NCI-H128 (cell line): Measurements from ENCODE around the gene DDIT3.
"Not testable (repeated sequence)": the region's sequence is repeated elsewhere in the genome, so short reads cannot be mapped to it uniquely, and the experiment has no call there.

ENCODE experiments used
- DNase-seq: peaks from one replicate; lab custom pipeline; 2025; ENCODE audit not compliant: unreplicated experiment; lab: John Stamatoyannopoulos, UW

Gene DDIT3

DNA sequence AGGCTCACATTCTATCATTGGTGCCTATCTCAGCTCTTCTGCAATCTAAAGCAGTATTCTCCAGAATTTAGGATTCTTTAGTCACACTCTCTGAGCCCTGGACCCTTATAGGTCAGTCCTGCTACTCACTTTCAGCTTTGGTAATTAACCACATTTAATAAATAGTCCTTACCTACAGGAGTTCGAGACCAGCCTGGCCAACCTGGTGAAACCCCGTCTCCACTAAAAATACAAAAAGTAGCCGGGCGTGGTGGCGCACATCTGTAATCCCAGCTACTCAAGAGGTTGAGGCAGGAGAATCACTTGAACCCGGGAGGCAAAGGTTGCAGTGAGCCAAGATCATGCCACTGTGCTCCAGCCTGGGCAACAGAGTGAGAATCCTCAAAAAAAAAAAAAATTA lies 6.6 kb downstream of the DDIT3 start:
- not testable (repeated sequence) for DNase-seq

DNA sequence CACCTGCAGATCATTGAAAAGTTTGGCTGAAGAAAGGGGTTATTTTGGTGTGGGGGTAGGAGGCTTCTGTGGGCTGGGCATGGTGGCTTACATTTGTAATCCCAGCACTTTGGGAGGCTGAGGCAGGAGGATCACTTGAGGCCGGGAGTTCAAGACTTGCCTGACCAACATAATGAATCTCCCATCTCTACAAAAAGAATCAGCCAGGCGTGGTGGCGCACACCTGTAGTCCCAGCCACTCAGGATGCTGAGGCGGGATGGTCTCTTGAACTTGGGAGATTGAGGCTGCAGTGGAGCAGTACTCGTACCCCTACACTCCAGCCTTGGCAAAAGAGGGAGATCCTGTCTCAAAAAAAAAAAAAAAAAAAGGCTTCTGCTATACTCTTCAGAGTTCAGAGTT lies 7.0 kb downstream of the DDIT3 start:
- DNase-seq, result no peak

DNA sequence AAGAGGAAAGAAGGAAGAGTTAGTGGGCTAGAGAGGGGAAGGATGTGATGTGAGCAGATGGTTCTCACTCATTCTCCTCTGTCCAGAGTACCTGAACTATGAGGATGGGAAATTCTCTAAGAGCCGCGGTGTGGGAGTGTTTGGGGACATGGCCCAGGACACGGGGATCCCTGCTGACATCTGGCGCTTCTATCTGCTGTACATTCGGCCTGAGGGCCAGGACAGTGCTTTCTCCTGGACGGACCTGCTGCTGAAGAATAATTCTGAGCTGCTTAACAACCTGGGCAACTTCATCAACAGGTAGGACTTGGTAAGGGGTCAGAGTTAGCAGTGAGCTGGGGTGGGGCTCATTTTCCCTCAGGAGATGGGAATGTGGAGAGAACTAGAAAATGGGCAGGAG lies 7.6 kb downstream of the DDIT3 start:
- DNase-seq, result no peak

DNA sequence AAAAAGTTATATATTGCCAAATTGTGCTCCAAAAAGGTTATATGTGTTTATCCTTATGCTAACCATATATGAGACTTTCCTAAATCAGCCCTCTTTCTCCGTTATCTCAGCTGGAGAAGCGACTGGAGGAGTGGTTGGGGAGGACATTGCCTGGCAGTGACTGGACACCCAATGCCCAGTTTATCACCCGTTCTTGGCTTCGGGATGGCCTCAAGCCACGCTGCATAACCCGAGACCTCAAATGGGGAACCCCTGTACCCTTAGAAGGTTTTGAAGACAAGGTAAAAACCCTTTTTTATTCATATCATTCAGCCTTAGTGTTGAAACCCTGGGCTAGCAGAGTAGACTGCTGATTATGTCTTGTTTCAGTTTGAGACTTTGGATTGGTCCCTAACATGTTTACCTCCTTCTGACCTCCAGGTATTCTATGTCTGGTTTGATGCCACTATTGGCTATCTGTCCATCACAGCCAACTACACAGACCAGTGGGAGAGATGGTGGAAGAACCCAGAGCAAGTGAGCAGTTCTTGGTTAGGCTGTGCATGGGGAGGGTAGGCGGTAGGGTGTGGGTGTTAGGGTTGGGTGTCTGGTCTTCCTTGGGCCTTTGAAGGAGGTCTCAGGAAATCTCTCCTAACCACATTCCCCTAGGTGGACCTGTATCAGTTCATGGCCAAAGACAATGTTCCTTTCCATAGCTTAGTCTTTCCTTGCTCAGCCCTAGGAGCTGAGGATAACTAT lies 8.6 kb downstream of the DDIT3 start:
- DNase-seq, result no peak

DNA sequence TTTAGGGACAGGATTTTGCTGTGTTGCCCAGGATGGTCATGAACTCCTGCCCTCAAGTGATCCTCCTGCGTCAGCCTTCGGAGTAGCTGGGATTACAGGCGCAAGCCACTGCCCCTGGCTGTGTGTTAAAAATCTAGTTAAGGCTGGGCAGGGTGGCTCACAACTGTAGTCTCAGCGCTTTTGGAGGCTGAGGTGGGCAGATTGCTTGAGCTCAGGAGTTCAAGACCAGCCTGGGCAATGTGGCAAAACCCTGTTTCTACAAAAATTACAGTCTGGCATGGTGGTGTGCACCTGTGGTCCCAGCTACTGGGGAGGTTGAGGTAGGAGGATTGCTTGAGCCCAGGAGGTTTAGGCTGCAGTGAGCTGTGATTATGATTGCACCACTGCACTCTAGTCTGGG lies 9.2 kb downstream of the DDIT3 start:
- DNase-seq, result no peak

DNA sequence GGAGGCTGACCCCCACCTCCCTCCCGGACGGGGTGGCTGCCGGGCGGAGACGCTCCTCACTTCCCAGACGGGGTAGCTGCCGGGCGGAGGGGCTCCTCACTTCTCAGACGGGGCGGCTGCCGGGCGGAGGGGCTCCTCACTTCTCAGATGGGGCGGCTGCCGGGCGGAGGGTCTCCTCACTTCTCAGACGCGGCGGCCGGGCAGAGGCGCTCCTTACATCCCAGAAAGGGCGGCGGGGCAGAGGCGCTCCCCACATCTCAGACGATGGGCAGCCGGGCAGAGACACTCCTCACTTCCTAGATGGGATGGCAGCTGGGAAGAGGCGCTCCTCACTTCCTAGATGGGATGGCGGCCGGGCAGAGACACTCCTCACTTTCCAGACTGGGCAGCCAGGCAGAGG lies 12.5 kb downstream of the DDIT3 start:
- DNase-seq, result not testable (repeated sequence)

DNA sequence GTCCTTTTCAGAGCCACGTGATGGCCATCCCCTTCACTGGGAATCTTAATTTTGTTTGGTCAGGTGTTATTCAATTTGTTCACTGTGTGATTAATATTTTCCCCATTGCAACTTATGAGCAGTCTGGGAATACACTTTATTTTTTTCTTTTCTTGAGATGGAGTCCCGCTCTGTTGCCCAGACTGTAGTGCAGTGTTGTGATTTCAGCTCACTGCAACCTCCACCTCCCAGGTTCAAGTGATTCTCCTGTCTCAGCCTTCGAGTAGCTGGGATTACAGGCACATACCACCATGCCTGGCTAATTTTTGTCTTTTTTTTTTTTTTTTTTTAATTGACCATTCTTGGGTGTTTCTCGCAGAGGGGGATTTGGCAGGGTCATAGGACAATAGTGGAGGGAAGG lies 13.8 kb downstream of the DDIT3 start:
- not testable (repeated sequence) for DNase-seq

DNA sequence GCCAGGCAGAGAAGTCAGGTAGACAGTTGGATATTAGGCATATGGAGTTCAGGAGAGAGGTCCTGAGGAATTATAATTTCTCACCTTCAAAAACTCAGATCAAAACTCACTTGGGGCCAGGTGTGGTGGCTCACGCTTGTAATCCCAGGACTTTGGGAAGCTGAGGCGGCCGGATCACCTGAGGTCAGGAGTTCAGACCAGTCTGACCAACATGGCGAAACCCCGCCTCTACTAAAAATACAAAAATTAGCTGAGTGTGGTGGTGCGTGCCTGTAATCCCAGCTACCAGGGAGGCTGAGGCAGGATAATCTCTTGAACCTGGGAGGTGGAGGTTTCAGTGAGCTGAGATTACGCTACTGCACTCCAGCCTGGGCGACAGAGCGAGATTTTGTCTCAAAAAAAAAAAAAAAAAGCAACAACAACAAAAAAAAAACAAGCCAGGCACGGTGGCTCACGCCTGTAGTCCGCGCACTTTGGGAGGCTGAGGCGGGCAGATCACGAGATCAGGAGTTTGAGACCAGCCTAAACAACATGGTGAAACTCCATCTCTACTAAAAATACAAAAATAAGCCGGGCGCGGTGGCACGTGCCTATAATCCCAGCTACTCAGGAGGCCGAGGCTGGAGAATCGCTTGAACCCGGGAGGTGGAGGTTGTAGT lies 17.9 kb downstream of the DDIT3 start:
- DNase-seq, result not testable (repeated sequence)

DNA sequence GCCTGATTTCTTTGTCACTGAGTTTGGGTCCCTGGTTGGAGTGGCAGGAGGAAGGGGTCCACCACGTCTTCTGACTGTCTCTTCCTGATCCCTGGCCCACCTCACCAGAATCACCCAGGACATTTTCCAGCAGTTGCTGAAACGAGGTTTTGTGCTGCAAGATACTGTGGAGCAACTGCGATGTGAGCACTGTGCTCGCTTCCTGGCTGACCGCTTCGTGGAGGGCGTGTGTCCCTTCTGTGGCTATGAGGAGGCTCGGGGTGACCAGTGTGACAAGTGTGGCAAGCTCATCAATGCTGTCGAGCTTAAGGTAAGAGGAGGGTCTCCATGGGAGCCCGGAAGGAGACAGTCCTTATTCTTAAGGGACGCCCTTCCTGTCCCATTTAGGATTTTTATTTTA lies 20.1 kb downstream of the DDIT3 start:
- no peak for DNase-seq

DNA sequence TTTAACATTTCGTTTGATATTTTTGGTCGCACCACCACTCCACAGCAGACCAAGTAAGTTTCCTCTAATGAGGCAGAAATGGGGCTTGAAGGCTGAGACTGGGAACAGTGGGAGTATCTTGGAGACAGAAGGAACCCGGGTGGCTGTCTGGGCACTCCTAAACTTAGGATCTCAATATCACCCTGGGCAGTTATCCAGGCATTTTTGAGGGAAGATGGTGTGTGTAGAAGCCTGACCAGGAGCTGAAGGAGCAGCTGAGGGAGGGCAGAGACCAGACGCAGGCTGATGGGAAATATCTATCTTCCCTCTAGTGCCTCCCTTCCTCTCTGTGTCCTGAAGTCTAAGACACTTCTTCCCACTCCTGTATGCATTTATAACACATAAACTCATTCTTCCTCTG lies 21.7 kb downstream of the DDIT3 start:
- DNase-seq, result no peak

DNA sequence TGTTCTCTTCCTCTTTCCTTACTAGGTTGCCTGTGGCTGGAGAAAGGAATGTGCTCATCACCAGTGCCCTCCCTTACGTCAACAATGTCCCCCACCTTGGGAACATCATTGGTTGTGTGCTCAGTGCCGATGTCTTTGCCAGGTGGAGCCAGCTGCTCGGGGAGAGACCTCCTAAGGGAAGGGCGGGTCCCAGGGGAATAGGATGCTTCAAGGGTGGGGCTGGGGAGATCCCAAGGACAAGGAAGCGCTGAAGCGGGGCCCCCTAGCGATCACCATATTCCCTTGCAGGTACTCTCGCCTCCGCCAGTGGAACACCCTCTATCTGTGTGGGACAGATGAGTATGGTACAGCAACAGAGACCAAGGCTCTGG lies 22.2 kb downstream of the DDIT3 start:
- no peak for DNase-seq

DNA sequence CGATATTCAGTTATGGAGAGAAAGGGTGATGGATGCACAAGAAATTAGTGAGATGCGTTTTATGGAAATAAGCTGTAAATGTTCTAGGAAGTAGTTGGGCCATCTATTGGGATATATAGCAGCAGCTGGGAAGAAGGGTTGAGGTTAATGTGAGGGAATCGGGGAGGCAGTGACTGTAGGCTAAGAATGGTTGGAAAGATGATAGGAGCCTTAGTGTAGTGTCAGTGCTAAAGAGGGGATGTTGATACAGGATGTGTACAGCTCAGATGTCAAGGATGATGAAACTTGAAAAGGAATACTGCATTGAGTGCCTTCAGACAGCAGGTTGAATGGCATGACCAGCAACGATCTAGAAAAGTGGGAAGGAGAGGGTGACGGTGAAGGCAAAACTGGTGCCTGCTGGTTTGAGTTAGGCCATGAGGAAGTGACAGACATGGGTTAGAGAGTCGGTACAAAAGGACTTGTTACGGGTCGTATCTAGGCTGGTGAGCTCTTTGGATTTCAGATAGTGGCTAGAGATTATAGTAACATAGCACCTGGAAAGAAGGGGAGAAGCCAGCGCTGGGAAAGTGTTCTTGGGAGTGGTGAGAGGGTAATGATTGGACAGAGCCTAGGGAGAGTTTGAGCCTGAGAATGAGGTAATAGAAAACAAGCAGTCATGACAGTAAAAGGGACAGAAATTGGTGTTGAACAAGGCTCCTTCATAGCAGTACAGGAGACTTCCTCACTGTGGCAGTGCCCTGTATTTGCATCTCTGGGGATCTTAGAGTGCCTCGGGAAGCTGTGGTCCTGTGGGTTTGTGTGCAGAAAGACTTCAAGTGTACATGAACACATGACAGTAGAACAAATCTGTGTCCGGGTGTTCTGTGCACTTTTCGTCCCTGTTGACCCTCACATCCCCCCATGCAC lies 22.8 kb downstream of the DDIT3 start:
- DNase-seq, result no peak

DNA sequence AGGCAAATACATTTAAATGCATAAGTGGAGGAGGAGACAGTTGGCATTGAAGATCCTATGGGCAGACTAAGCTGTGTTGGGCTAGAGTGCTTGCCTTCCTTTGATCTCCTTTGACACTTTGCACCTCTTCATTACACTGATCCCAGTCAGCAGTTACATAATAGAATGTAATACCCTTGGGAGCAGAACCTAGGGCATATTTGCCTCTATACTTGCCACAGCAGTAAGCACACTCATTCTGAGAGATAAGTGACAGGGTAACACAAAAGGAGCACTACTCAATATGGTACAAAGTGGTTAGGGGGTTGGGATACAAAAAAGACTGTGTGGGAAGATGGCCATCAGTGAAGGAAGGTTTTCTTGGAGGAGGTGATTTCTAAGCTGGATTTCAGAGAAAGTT lies 23.5 kb downstream of the DDIT3 start:
- DNase-seq, result no peak

DNA sequence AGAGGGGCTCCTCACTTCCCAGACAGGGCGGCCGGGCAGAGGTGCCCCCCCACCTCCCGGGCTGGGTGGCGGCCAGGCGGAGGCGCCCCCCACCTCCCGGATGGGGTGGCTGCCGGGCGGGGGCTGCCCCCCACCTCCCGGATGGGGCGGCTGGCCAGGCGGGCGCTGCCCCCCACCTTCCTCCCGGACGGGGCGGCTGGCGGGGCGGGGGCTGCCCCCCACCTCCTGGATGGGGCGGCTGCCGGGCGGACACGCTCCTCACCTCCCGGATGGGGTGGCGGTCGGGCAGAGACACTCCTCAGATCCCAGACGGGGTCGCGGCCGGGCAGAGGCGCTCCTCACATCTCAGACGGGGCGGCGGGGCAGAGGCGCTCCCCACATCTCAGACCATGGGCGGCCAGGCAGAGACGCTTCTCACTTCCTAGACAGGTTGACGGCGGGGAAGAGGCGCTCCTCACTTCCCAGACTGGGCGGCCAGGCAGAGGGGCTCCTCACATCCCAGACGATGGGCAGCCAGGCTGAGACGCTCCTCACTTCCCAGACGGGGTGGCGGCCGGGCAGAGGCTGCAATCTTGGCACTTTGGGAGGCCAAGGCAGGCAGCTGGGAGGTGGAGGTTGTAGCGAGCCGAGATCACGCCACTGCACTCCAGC lies 25.1 kb downstream of the DDIT3 start:
- DNase-seq, result not testable (repeated sequence)

DNA sequence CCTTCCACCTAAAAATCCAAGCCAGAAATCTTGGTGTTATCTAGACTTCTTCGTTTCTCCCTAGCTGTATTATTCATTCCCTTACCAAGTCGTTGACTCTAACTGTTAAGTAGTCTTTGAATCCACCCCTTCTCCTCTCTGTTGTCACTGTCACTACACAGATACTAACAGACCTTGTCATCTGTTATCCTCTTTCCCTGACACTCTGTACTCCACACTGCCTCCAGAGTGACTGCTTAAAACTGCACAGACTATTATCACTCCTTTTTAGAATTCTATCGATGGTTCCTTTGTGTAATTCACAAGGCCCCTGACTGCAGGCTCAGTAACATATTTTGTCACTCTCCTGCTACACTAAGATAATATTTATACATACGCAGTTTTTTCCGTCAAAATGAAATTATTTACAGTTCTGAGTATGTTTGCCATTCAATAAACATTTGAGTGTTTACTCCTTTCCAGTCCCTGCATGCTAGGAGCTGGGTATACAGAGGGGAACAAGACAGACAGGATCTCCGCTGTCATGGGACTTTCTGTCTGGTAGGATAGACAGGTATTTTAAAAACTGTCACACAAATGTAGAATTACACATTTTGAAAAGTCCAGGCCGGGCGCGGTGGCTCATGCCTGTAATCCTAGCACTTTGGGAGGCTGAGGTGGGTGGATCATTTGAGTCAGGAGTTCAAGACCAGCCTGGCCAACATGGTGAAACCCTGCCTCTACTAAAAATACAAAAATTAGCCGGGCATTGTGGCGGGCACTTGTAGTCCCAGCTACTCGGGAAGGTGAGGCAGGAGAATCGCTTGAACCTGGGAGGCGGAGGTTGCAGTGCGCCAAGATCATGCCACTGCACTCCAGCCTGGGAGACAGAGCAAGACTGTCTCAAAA lies 28.7 kb downstream of the DDIT3 start:
- DNase-seq, result no peak

DNA sequence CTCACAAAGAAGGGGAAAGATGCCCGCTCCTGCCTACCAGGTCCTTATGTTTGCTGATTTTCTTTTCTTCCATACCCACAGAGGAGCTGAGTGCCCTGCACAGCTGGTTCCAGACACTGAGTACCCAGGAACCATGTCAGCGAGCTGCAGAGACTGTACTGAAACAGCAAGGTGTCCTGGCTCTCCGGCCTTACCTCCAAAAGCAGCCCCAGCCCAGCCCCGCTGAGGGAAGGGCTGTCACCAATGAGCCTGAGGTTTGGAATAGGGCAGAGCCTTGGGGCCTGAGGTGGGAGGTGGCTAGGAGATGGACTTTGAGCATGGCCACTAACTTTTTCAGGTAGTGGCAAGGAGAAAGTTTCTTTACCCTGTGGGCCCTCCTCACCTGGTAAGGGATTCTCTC lies 30.2 kb downstream of the DDIT3 start:
- no peak for DNase-seq

DNA sequence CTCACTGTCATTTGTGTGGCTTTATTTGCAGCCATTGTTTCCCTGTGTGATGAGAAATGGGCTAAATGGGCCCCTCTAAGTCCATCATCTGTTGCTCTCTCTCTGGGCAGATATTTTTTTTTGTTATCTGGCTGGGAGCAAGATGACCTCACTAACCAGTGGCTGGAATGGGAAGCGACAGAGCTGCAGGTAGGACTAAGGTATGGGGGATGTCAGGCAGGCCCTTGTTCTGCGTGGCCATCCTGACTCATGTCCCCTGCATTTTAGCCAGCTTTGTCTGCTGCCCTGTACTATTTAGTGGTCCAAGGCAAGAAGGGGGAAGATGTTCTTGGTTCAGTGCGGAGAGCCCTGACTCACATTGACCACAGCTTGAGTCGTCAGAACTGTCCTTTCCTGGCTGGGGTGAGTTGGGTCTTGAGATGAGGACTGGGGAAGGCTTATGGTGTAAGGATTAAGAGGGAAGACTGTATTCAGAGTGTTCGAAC lies 31.1 kb downstream of the DDIT3 start:
- DNase-seq, result no peak

DNA sequence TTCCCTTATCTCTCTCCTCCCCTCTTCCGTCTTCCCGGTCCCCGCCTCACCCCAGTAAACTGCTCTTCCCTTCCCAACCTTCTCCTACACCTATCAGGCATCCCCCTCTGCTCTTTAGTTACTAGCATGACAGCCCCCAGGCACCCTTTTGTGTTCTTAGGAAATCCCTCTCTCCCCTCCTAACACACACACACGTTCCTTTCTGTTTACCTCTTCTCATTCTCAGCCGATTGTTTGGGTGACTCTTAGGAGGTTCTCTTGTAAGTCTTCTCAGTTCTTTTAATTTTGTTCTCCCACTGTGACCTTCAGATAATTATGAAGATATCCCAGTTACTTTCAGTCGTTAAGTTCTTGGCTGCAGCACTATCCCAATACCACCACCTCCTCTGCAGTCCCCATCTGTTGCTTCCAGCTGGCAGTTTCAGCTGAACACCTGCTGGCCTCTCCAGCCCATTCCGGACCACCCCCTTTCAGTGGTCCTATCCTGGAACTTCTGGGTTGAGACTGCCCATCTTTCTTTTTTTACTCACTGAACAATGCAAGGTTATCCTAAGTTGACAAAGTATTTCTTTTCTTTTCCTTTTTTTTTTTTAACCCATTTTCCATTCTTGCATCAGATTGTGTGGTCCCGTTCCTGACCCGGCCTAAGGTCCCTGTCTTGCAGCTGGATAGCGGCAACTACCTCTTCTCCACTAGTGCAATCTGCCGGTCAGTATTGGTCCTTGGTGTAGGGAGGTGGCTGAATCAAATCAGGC lies 31.7 kb downstream of the DDIT3 start:
- no peak for DNase-seq

DNA sequence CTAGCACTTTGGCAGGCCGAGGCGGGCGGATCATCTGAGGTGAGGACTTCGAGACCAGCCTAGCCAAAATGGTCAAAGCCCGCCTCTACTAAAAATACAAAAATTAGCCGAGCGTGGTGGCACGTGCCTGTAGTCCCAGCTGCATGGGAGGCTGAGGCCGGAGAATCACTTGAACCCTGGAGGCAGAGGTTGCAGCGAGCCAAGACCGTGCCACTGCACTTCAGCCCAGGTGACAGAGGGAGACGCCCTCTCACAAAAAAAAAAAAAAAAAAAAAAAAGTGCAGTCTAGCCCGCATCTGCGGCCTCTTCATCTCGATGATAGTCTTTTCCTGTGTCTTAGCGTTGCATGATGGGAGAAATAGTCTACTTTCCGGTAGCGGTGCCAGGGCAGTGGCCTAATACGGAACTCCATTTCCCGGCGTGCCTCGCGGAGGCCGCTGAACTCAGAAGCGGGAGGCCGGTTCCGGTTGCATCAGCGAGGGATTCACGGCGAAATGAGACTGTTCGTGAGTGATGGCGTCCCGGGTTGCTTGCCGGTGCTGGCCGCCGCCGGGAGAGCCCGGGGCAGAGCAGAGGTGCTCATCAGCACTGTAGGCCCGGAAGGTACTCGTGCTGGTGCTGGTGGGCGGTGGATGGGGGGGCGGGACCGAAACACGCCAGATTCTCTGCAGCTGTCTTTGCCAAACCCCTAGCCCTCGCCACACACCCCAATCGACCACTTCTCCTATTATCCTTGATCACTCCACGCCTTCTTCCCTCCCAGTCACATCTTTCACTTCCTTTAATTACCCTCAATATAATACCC lies 32.5 kb downstream of the DDIT3 start, which contains the start of gene MARS1:
Gene MARS1, plus strand, starts transcription at position 472 of the 805 bp plus-strand sequence. Its CDS starts 23 bp downstream, at position 495.
- DNase-seq, result peak; percentile 93
